K562 treated with DMSO at 1 percent for 4 hours (cell line): Measurements from ENCODE around the gene OR4K14. TPM values are rescaled to one million over a fixed set of nuclear protein-coding genes. Genes with fewer than 3 reads are reported as not detected.

ENCODE experiments used
- total RNA-seq: library from RNA; unstranded; fragments of 300-600 nt; gene quantifications from 2 replicates; pipeline ENCODE4 v1.2.3, GENCODE V29; 2022; ENCODE audit not compliant: insufficient read depth

OR4K14 gene
- not detected in 2 replicates for total RNA-seq

GRCh38 chr14:20019257-20019865 is at the start of gene OR4K14:
Gene OR4K14 (minus strand): TSS chr14:20019307. CDS start chr14:20015193, 4,114 bp downstream.

GRCh38 chr14:20059745-20060144 is 40.6 kb upstream of the OR4K14 start, which contains the start of gene OR4L1:
Gene OR4L1 (plus strand): TSS chr14:20060045. CDS start chr14:20060045, 0 bp downstream.

DNA sequence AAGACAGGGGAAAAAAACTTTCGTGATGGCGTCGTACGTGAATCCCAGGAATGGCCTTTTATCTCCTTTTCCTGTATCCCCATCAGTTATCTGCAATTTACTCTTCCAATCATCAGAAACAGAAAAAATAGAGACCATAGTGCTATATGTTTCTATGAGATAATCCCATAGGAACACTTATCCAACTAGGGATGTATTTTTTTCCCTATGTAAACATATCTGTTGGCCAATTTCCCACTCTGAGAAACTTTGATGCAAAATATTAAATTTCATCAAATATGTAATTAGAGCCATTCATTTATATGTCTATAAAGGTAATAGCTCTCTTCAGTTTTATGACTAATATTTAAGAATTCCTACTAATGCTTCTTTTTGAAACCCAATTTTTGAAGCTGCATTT is 16.8 kb upstream of the OR4K14 start, which contains the start of gene OR4K13:
Gene OR4K13 (minus strand): TSS at position 101 of the 400 bp plus-strand sequence. CDS start 1,280 bp downstream, outside the sequence.

GRCh38 chr14:20001863-20002262 is 17.2 kb downstream of the OR4K14 start, which contains the start of gene OR4Q2:
Gene OR4Q2 (plus strand): TSS chr14:20002163.

GRCh38 chr14:19975291-19975690 is 43.8 kb downstream of the OR4K14 start, which contains the start of gene OR4K15:
Gene OR4K15 (plus strand): TSS chr14:19975591. CDS start chr14:19975591, 0 bp downstream.

Other genes starting within 250 kb of the OR4K14 start
- not detected in 2 replicates for gene OR4M1, start 245.8 kb downstream of the OR4K14 start, total RNA-seq
- not detected in 2 replicates for gene OR4N2, start 215.5 kb downstream of the OR4K14 start, total RNA-seq
- not detected in 2 replicates for gene OR4K2, start 144.2 kb downstream of the OR4K14 start, total RNA-seq
- gene OR4K5, start 98.7 kb downstream of the OR4K14 start, total RNA-seq, result not detected in 2 replicates
- gene OR4K1, start 88.4 kb downstream of the OR4K14 start, total RNA-seq, result not detected in 2 replicates
- not detected in 2 replicates for gene OR4K15, start 43.7 kb downstream of the OR4K14 start, total RNA-seq
- not detected in 2 replicates for gene OR4Q2, start 17.1 kb downstream of the OR4K14 start, total RNA-seq
- gene OR4K13, start 16.7 kb upstream of the OR4K14 start, total RNA-seq, result not detected in 2 replicates
- gene OR4L1, start 40.7 kb upstream of the OR4K14 start, total RNA-seq, result not detected in 2 replicates
- gene OR4K17, start 91.4 kb upstream of the OR4K14 start, total RNA-seq, result not detected in 2 replicates
- not detected in 2 replicates for gene OR4N5, start 119.5 kb upstream of the OR4K14 start, total RNA-seq
- gene OR11G2, start 171.6 kb upstream of the OR4K14 start, total RNA-seq, result not detected in 2 replicates
- not detected in 2 replicates for gene OR11H6, start 204.4 kb upstream of the OR4K14 start, total RNA-seq
- gene OR11H7, start 209.7 kb upstream of the OR4K14 start, total RNA-seq, result not detected in 2 replicates
- not detected in 2 replicates for gene OR11H4, start 220.0 kb upstream of the OR4K14 start, total RNA-seq